Measurements from ENCODE around the gene SV2B. TPM values are rescaled to one million over a fixed set of nuclear protein-coding genes. Genes with fewer than 3 reads are reported as not detected.

SV2B gene
- total RNA-seq, 4 donors from 2014 or later, result 1.4 to 6.4 (median 2.2) TPM

DNA sequence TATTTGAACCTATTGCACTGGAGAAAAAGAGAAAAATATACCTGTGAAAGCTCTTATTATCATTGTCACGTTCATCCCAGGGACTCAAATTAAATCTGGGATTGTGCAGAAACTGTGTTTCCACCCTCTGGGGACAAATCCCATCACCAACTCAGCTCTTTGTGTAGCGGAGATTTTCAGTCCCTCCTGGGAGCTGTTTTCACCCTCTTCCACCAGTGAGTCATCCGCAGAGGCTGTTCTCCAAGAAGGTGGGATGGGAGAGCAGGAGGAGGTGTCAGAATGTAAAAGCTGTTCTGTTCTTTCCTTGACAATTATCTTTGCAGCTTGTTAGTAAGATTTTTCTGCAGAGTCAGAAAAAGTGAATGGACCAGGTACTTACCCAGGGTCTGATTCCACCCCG, 28.0 kb downstream of the SV2B start:
- TF ChIP-seq, protein P1, sequence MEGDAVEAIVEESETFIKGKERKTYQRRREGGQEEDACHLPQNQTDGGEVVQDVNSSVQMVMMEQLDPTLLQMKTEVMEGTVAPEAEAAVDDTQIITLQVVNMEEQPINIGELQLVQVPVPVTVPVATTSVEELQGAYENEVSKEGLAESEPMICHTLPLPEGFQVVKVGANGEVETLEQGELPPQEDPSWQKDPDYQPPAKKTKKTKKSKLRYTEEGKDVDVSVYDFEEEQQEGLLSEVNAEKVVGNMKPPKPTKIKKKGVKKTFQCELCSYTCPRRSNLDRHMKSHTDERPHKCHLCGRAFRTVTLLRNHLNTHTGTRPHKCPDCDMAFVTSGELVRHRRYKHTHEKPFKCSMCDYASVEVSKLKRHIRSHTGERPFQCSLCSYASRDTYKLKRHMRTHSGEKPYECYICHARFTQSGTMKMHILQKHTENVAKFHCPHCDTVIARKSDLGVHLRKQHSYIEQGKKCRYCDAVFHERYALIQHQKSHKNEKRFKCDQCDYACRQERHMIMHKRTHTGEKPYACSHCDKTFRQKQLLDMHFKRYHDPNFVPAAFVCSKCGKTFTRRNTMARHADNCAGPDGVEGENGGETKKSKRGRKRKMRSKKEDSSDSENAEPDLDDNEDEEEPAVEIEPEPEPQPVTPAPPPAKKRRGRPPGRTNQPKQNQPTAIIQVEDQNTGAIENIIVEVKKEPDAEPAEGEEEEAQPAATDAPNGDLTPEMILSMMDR (IDR thresholded peaks at IDR 0.05; ENCODE audit: low read depth), result no peak

DNA sequence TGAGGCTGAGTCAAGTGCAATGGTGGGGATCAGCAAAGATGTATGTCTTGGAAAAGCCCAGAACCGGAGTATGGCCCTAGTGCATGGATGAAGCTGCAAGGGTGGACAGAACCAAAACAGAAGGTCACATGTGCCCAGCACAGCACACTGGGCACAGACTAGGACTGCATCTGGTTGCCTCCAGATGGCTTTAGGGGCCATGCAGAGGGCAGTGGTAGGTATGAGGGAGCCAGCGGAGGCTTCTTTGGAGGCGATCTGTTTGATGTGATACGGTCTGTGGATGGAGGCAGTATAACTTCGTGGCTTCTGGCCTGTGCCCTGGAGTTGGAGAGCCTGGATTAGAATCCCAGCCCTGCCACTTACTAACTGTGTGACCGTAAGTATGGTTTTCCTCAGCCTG, 29.4 kb downstream of the SV2B start:
- TF ChIP-seq, protein P1 (IDR thresholded peaks at IDR 0.05; ENCODE audit: low read depth), result no peak

DNA sequence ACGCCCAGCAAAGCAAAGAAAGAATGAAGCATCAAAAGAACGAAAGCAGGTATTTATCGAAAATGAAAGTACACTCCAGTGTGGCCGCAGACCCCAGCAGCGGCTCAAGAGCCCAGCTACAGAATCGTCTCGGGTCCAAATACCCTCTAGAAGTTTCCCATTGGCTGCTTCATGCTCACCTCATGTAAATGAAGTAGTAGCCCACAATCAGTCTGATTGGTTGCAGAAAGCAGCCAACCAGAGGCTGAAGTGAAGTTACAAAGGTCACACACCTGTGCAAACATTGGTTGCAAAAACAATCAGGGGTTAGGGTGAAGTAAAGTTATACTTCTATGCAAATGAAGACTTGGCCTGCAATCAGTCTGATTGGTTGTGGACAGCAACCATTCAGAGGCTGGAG, 32.0 kb downstream of the SV2B start:
- TF ChIP-seq, protein P1 (IDR thresholded peaks at IDR 0.05; ENCODE audit: low read depth), result no peak

DNA sequence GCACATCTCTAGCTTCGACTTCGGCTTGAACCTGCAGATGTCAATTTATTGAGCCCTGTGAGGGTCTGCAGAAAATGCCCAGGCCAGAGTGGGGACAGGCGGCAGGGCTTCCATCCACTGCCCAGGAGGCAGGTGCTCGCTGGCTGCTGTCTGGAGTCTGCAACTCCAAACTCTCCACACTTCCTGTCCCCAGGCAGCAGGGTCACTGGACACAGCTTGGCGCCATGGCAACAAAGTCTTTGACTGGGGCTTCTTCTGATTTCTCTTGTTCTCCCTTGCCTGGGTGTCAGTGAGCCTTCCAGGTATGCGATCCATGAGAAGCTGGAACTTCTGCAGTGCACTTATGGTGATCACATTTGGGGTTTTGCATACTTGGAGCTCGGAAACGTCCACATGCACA, 33.5 kb downstream of the SV2B start:
- TF ChIP-seq, protein P1 (IDR thresholded peaks at IDR 0.05; ENCODE audit: low read depth), result no peak

DNA sequence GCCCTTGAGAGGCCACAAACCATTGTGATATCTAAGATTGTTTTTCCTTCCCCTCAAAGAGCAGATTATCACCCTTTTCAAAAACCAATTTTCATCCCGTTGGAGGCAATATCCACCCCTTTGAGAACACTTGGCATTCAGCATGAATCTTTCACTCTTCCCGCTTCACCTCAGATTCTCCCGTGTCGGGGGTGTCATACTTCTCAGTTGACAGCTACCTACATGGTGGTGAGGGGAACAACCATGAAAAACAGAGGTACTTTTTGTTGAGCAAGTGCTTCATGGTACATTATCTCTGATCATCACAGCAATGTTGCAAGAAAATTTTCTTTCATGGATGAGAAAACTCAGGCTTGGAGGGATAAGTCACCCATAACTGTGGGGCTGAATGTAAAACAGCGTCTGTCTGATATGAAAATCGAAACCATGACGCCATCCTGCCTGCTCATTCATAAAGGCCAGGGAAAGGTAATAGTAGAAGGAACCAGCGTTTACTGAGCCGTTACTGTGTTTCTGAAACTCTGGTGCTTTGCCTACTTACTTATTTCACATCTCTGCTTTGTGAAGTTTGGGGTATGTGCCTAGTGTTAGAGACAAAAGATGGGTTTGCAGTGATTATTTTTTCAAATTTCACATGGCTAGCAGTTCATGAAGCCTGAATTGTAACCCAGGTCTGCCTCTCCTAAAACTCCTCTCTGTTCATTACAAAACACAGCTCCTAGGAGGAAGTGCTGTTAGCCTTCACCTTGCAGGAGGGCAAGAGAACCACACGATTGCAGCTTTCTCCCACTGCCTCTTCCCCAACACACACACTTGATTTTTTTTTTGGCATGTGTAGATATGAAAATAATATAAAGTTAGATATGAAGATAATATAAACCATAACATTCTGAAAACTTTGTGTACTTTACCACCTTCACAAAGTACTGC, 35.4 kb downstream of the SV2B start:
- TF ChIP-seq, protein P1 (IDR thresholded peaks at IDR 0.05; ENCODE audit: low read depth), result no peak

DNA sequence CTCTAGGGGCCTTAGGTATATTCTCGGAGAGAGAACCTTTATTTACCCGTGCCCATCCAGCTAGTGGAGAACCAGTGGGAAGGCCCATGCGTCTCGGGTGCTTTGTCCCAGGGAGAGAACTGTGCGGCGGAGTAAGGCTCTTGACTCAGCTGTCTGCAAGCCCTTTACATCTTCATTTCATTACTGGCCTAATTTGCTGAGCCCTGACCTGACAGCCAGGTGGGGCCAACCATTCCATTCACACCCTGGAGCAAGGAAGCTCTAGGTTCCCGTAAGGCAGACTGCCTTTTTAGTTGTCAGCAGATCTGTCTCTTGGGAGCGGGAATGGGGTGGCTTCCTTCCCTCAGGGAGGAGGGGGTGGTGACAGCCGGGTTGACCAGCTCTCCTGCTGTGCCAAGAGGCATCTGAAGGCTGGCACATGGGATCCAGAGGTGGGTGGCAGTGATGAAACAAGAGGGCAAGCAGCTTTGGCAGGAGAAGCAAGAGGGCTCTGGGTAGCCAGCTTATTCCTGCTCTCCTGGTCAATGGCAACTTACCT, 36.4 kb downstream of the SV2B start:
- TF ChIP-seq, protein P1 (IDR thresholded peaks at IDR 0.05; ENCODE audit: low read depth), result no peak

DNA sequence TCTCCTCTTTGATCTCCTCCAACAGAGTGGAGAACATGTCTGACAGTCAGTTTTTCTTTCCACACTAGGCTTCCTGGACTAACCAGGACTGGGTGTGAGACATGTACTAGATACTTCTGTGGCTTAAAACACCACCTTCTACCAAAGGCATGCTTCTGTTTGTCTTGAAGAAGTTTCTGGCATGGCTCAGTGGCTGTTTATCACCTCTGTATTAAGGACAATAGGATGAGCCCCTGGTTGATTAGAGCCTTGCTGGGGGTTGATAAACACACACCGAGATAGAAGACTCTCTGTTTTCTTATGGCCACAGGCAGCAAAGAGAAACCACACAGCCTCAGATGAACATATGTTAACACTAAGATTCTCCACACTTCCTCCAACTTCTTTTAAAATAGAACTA, 40.5 kb downstream of the SV2B start:
- TF ChIP-seq, protein P1 (IDR thresholded peaks at IDR 0.05; ENCODE audit: low read depth), result no peak

Measured in subcutaneous adipose tissue (tissue), 4 donors.